HEK293 (cell line): ENCODE measurements around the gene LRRN4CL.
A peak's percentile ranks its signal among the peaks of the same experiment; 100 is the strongest.

Source experiments
- GFI1B ChIP-seq: fragments of 450-650 bp; formaldehyde crosslinking; IDR thresholded peaks from 2 replicates; pipeline ENCODE4 v1.5.1; 2016; ENCODE audit warnings: missing biosample characterization, missing genetic modification characterization
- SETDB1 ChIP-seq: IDR thresholded peaks from one replicate; pipeline ENCODE4 v1.6.1; 2017; ENCODE audit warnings: mild to moderate bottlenecking, low read length, moderate library complexity, mixed read lengths; ENCODE audit not compliant: insufficient read length
- ZBTB8A ChIP-seq: fragments of 450-650 bp; formaldehyde crosslinking; IDR thresholded peaks from 2 replicates; pipeline ENCODE4 v1.5.1; 2016; ENCODE audit warnings: missing biosample characterization, missing genetic modification characterization
- ZFP37 ChIP-seq: fragments of 450-650 bp; formaldehyde crosslinking; IDR thresholded peaks from 2 replicates; pipeline ENCODE4 v1.5.1; 2016; ENCODE audit warnings: missing biosample characterization, missing genetic modification characterization
- ZNF146 ChIP-seq: fragments of 450-650 bp; formaldehyde crosslinking; IDR thresholded peaks from 2 replicates; pipeline ENCODE4 v1.5.1; 2016; ENCODE audit warnings: missing biosample characterization, missing genetic modification characterization
- ZNF292 ChIP-seq: fragments of 450-650 bp; formaldehyde crosslinking; IDR thresholded peaks from 2 replicates; pipeline ENCODE4 v1.5.1; 2016; ENCODE audit warnings: low read depth, missing biosample characterization, missing genetic modification characterization, borderline replicate concordance
- ZNF391 ChIP-seq: fragments of 450-650 bp; formaldehyde crosslinking; IDR thresholded peaks from 2 replicates; pipeline ENCODE4 v1.5.1; 2016; ENCODE audit warnings: low read depth, missing biosample characterization, missing genetic modification characterization, borderline replicate concordance
- ZNF501 ChIP-seq: fragments of 450-650 bp; formaldehyde crosslinking; IDR thresholded peaks from 2 replicates; pipeline ENCODE4 v1.5.1; 2016; ENCODE audit warnings: missing biosample characterization, missing genetic modification characterization
- TF ChIP-seq, protein P1 (sequence below): fragments of 450-650 bp; formaldehyde crosslinking; IDR thresholded peaks from 2 replicates; pipeline ENCODE4 v1.5.1; 2016; ENCODE audit warnings: missing biosample characterization, missing genetic modification characterization
- TF ChIP-seq, protein P2 (sequence below): IDR thresholded peaks from 2 replicates; pipeline ENCODE4 v1.6.1; 2011; ENCODE audit warnings: mild to moderate bottlenecking, low read depth, low read length, borderline replicate concordance
- TF ChIP-seq, protein P3 (sequence below): fragments of 450-650 bp; IDR thresholded peaks from 2 replicates; pipeline ENCODE4 v1.5.1; 2018; ENCODE audit warnings: missing biosample characterization, missing genetic modification characterization

GRCh38 chr11:62732830-62733229, 43.5 kb upstream of the LRRN4CL start:
- TF ChIP-seq, protein P1, sequence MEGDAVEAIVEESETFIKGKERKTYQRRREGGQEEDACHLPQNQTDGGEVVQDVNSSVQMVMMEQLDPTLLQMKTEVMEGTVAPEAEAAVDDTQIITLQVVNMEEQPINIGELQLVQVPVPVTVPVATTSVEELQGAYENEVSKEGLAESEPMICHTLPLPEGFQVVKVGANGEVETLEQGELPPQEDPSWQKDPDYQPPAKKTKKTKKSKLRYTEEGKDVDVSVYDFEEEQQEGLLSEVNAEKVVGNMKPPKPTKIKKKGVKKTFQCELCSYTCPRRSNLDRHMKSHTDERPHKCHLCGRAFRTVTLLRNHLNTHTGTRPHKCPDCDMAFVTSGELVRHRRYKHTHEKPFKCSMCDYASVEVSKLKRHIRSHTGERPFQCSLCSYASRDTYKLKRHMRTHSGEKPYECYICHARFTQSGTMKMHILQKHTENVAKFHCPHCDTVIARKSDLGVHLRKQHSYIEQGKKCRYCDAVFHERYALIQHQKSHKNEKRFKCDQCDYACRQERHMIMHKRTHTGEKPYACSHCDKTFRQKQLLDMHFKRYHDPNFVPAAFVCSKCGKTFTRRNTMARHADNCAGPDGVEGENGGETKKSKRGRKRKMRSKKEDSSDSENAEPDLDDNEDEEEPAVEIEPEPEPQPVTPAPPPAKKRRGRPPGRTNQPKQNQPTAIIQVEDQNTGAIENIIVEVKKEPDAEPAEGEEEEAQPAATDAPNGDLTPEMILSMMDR: peak; percentile 34; the same call in 1 of the 2 replicates
- TF ChIP-seq ZFP37 (tag by site-specific recombination) (no peak), ZNF391 (tag by site-specific recombination) (no peak), SETDB1 (no peak), ZBTB8A (tag by site-specific recombination) (no peak), GFI1B (tag by site-specific recombination) (no peak), ZNF146 (tag by site-specific recombination) (no peak), ZNF501 (tag by site-specific recombination) (no peak), ZNF292 (tag by site-specific recombination) (no peak)
- TF ChIP-seq, protein P2, sequence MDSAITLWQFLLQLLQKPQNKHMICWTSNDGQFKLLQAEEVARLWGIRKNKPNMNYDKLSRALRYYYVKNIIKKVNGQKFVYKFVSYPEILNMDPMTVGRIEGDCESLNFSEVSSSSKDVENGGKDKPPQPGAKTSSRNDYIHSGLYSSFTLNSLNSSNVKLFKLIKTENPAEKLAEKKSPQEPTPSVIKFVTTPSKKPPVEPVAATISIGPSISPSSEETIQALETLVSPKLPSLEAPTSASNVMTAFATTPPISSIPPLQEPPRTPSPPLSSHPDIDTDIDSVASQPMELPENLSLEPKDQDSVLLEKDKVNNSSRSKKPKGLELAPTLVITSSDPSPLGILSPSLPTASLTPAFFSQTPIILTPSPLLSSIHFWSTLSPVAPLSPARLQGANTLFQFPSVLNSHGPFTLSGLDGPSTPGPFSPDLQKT: no peak
- TF ChIP-seq, protein P3, sequence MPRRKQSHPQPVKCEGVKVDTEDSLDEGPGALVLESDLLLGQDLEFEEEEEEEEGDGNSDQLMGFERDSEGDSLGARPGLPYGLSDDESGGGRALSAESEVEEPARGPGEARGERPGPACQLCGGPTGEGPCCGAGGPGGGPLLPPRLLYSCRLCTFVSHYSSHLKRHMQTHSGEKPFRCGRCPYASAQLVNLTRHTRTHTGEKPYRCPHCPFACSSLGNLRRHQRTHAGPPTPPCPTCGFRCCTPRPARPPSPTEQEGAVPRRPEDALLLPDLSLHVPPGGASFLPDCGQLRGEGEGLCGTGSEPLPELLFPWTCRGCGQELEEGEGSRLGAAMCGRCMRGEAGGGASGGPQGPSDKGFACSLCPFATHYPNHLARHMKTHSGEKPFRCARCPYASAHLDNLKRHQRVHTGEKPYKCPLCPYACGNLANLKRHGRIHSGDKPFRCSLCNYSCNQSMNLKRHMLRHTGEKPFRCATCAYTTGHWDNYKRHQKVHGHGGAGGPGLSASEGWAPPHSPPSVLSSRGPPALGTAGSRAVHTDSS (tag by site-specific recombination): no peak
